KMS-11 (cell line): ENCODE measurements around the gene NFIB.

Source experiments
- H2AFZ ChIP-seq: fragments of 200-600 bp; sonication (generic); 2 replicates; pipeline ENCODE4 v1.6.1; 2016; ENCODE audit warnings: antibody characterized with exemption, mixed run types, low read depth
- H3K27ac ChIP-seq: fragments of 200-600 bp; sonication (generic); 2 replicates; pipeline ENCODE4 v1.6.1; 2016; ENCODE audit warnings: mild to moderate bottlenecking, mixed run types
- H3K27me3 ChIP-seq: fragments of 200-600 bp; sonication (generic); 2 replicates; pipeline ENCODE4 v1.6.1; 2017; ENCODE audit warnings: mild to moderate bottlenecking, low read depth, mixed run types, moderate library complexity; ENCODE audit not compliant: insufficient read depth
- H3K36me3 ChIP-seq: fragments of 200-600 bp; sonication (generic); 2 replicates; pipeline ENCODE4 v1.6.1; 2017; ENCODE audit warnings: mild to moderate bottlenecking, mixed run types; ENCODE audit not compliant: insufficient read depth
- H3K4me1 ChIP-seq: fragments of 200-600 bp; sonication (generic); 2 replicates; pipeline ENCODE4 v1.6.1; 2016; ENCODE audit warnings: mild to moderate bottlenecking, low read depth, mixed run types; ENCODE audit not compliant: poor library complexity, severe bottlenecking
- H3K4me2 ChIP-seq: fragments of 200-600 bp; sonication (generic); 2 replicates; pipeline ENCODE4 v1.7.0; 2016; ENCODE audit warnings: mild to moderate bottlenecking, mixed run types
- H3K4me3 ChIP-seq: fragments of 200-600 bp; sonication (generic); IDR thresholded peaks from 2 replicates; pipeline ENCODE4 v1.6.1; 2017; ENCODE audit warnings: low read depth, low read length, mixed read lengths; ENCODE audit not compliant: insufficient read depth
- H3K79me2 ChIP-seq: fragments of 200-600 bp; sonication (generic); 2 replicates; pipeline ENCODE4 v1.6.1; 2016; ENCODE audit warnings: low read depth, mixed run types; ENCODE audit not compliant: insufficient read depth
- H3K9ac ChIP-seq: fragments of 200-600 bp; sonication (generic); 2 replicates; pipeline ENCODE4 v1.6.1; 2016; ENCODE audit warnings: mild to moderate bottlenecking, mixed run types
- H4K20me1 ChIP-seq: fragments of 200-600 bp; sonication (generic); 2 replicates; pipeline ENCODE4 v1.6.1; 2016; ENCODE audit warnings: mild to moderate bottlenecking, mixed run types; ENCODE audit not compliant: insufficient read depth
- CTCF ChIP-seq: fragments of 200-600 bp; sonication (generic); conservative IDR thresholded peaks from 2 replicates; pipeline ENCODE4 v1.6.1; 2017; ENCODE audit warnings: low read depth, mild to moderate bottlenecking, antibody characterized with exemption, low read length, moderate library complexity, mixed read lengths

NFIB gene

GRCh38 chr9:14212077-14212476 lies 101.9 kb downstream of the NFIB start:
- Histone ChIP-seq H4K20me1 (no peaks in the 10 kb centered on the region), H3K4me3 (no peak overlapping the region), H3K4me1 (no peaks in the 10 kb centered on the region), H3K79me2 (no peaks in the 10 kb centered on the region), H3K4me2 (no peak overlapping the region), H3K27ac (no peak overlapping the region), H3K27me3 (no peaks in the 10 kb centered on the region), H3K9ac (no peak overlapping the region), H2AFZ (no peak overlapping the region), H3K36me3 (no peaks in the 10 kb centered on the region)
- no peak for TF ChIP-seq CTCF

GRCh38 chr9:14211564-14211963 lies 102.4 kb downstream of the NFIB start:
- Histone ChIP-seq H3K9ac (no peak overlapping the region), H3K79me2 (no peaks in the 10 kb centered on the region), H3K27ac (no peak overlapping the region), H4K20me1 (no peaks in the 10 kb centered on the region), H3K4me2 (no peak overlapping the region), H3K4me3 (no peak overlapping the region), H3K27me3 (no peaks in the 10 kb centered on the region), H2AFZ (no peak overlapping the region), H3K36me3 (no peaks in the 10 kb centered on the region), H3K4me1 (no peaks in the 10 kb centered on the region)
- TF ChIP-seq CTCF, result no peak

- H3K27me3 ChIP-seq, result no peaks in the 10 kb centered on the region
- H2AFZ ChIP-seq, result no peak overlapping the region
- no peak overlapping the region for H3K4me3 ChIP-seq
- no peak overlapping the region for H3K27ac ChIP-seq
- TF ChIP-seq CTCF, result no peak
- H3K79me2 ChIP-seq, result no peaks in the 10 kb centered on the region
- no peaks in the 10 kb centered on the region for H3K36me3 ChIP-seq
- H4K20me1 ChIP-seq, result no peaks in the 10 kb centered on the region
- no peaks in the 10 kb centered on the region for H3K4me1 ChIP-seq
- no peak overlapping the region for H3K4me2 ChIP-seq
- H3K9ac ChIP-seq, result no peak overlapping the region
These were observed 103.5 kb downstream of the NFIB start for GRCh38 chr9:14210428-14210827.

- Histone ChIP-seq H3K4me2 (no peak overlapping the region), H3K36me3 (no peaks in the 10 kb centered on the region), H3K79me2 (no peaks in the 10 kb centered on the region), H3K9ac (no peak overlapping the region), H3K27ac (no peak overlapping the region), H4K20me1 (no peaks in the 10 kb centered on the region), H3K4me3 (no peak overlapping the region), H2AFZ (no peak overlapping the region), H3K4me1 (no peaks in the 10 kb centered on the region), H3K27me3 (no peaks in the 10 kb centered on the region)
- TF ChIP-seq CTCF, result no peak
These were observed 104.3 kb downstream of the NFIB start for GRCh38 chr9:14209399-14210345.
